GM19193 (cell line): ENCODE data around the gene CHEK1.

Experiments used
- POLR2A ChIP-seq: IDR thresholded peaks from 4 replicates; pipeline ENCODE4 v1.6.1; 2011; ENCODE audit not compliant: insufficient read depth, insufficient read length; ENCODE audit errors: extremely low read depth

Gene CHEK1

GRCh38 chr11:125624756-125625213, at the start of gene CHEK1:
TSS of gene CHEK1 (plus strand) at chr11:125625163. CDS start at chr11:125626769, 1,606 bp downstream.
- TF ChIP-seq POLR2A: no peak

GRCh38 chr11:125578783-125579182, 46.2 kb upstream of the CHEK1 start:
- no peak for TF ChIP-seq POLR2A

- no peak for TF ChIP-seq POLR2A
Observed at GRCh38 chr11:125579811-125580210, 45.2 kb upstream of the CHEK1 start.

- no peak for TF ChIP-seq POLR2A
Observed at GRCh38 chr11:125583496-125583895, 41.5 kb upstream of the CHEK1 start.

- TF ChIP-seq POLR2A: no peak
Observed at GRCh38 chr11:125585487-125585886, 39.5 kb upstream of the CHEK1 start.

GRCh38 chr11:125586623-125587022, 38.3 kb upstream of the CHEK1 start:
- TF ChIP-seq POLR2A: no peak

GRCh38 chr11:125587480-125587879, 37.5 kb upstream of the CHEK1 start:
- no peak for TF ChIP-seq POLR2A

GRCh38 chr11:125588505-125588904, 36.5 kb upstream of the CHEK1 start:
- TF ChIP-seq POLR2A: no peak

GRCh38 chr11:125591649-125592304, 33.2 kb upstream of the CHEK1 start:
- peak; percentile 47 for TF ChIP-seq POLR2A

GRCh38 chr11:125592305-125593113, 32.5 kb upstream of the CHEK1 start, which contains the start of gene STT3A:
TSS of gene STT3A (plus strand) at chr11:125592852. CDS start at chr11:125595916, 3,064 bp downstream.
- TF ChIP-seq POLR2A: peak; percentile 64

- TF ChIP-seq POLR2A: no peak
Observed at GRCh38 chr11:125593114-125593820, 31.7 kb upstream of the CHEK1 start.

GRCh38 chr11:125594958-125595357, 30.0 kb upstream of the CHEK1 start:
- no peak for TF ChIP-seq POLR2A

- no peak for TF ChIP-seq POLR2A
Observed at GRCh38 chr11:125600663-125601062, 24.3 kb upstream of the CHEK1 start.

- no peak for TF ChIP-seq POLR2A
Observed at GRCh38 chr11:125603207-125603606, 21.8 kb upstream of the CHEK1 start.

GRCh38 chr11:125605417-125605816, 19.5 kb upstream of the CHEK1 start:
- no peak for TF ChIP-seq POLR2A
